ENCODE results near the gene DLGAP1. TPM values are rescaled to one million over a fixed set of nuclear protein-coding genes. Genes with fewer than 3 reads are reported as not detected.

The DLGAP1 gene
- total and polyA plus RNA-seq, 2 of the 13 experiments (the other 11 are each of a cell fraction or from before 2014, with no cell fraction given), result 0.01 TPM; not detected in 1

DNA sequence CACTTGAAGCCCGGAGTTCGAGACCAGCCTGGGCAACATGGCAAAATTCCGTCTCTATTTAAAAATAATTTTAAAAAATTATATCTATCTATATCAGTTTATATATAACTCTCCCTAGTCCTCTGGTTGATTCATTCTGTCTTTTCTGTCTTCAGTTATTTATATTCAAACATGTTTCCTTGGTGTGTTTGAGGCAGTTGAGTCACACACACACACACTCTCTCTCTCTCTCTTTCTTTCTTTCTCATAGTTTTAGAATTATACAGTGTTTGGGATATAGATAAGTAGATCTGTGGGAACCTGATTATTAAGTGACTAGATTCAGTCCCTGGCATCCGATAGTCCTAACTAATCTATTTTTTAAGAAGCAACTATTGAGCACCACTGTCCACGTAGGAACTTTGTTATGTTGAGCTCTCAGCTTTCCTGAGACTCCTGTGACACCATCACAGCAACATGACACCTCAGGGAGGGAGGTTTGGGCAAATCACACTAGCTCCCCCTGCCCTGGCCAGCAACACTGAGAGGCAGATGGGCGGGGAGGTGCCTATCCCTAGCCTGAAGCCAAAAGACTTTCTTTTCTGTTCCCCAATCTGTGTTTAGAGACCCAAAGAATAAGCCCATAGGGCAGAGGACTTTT lies 482.7 kb downstream of the DLGAP1 start:
- H3K27ac ChIP-seq (ENCODE audit: extremely low read length, insufficient read depth, low read length), result no peak overlapping the region
- WGBS (ENCODE audit: low lambda C conversion rate), result 11% methylated on average over 6 of the region's 6 CpGs
- no peaks in the 10 kb centered on the region for H3K9me3 ChIP-seq (ENCODE audit: low read length)
- no peak overlapping the region for H3K4me3 ChIP-seq (replicated peaks in 1 of 3; ENCODE audit: insufficient read depth in 1 of 3, low read depth in 2 of 3, low read length in 3 of 3)
- no peak for TF ChIP-seq ZNF331 (CRISPR knock-in tag; IDR thresholded peaks at IDR 0.05)
- CTCF ChIA-PET (ENCODE audit: low intra/inter-chr PET ratio, low total read pairs), result no interaction called here
- no peak overlapping the region for H2AFZ ChIP-seq (ENCODE audit: low read length)
- in situ Hi-C loops (cut with HindIII; ENCODE audit: extremely low pct_ligation_motif_present, low pct_unique_long_range_greater_than_20kb), result no loop called here
- no peaks in the 10 kb centered on the region for H3K4me1 ChIP-seq (ENCODE audit: insufficient read depth, low read length)
- H3K4me2 ChIP-seq (ENCODE audit: low read depth, low read length), result no peak overlapping the region
- DNase-seq (ENCODE audit: low spot score), result no peak
- H3K79me2 ChIP-seq (ENCODE audit: insufficient read depth, low read length), result no peaks in the 10 kb centered on the region
- H4K20me1 ChIP-seq (ENCODE audit: insufficient read depth, low read length), result no peaks in the 10 kb centered on the region
- no peak for FAIRE-seq
- no TSS peak for BruUV-seq (replicated peaks)
- POLR2A ChIA-PET, result no interaction called here
- no peaks in the 10 kb centered on the region for H3K36me3 ChIP-seq (replicated peaks in 1 of 2; ENCODE audit: control insufficient read depth in 1 of 2, insufficient read depth in 2 of 2, low read length in 2 of 2)
- no peak overlapping the region for H3K9ac ChIP-seq (ENCODE audit: insufficient read depth, low read depth, low read length)
- intact Hi-C loops (cut with micrococcal nuclease; ENCODE audit: unreplicated experiment), result no loop called here
- no peak for ATAC-seq
- no peaks in the 10 kb centered on the region for H3K27me3 ChIP-seq (ENCODE audit: control insufficient read depth in 1 of 2, insufficient read depth in 2 of 2, low read length in 2 of 2)

- Histone ChIP-seq H4K20me1 (ENCODE audit: insufficient read depth, low read length) (no peaks in the 10 kb centered on the region), H3K79me2 (ENCODE audit: insufficient read depth, low read length) (no peaks in the 10 kb centered on the region), H2AFZ (ENCODE audit: low read length) (no peak overlapping the region), H3K4me1 (ENCODE audit: insufficient read depth, low read length) (no peaks in the 10 kb centered on the region), H3K36me3 (replicated peaks in 1 of 2; ENCODE audit: control insufficient read depth in 1 of 2, insufficient read depth in 2 of 2, low read length in 2 of 2) (no peaks in the 10 kb centered on the region), H3K27me3 (ENCODE audit: control insufficient read depth in 1 of 2, insufficient read depth in 2 of 2, low read length in 2 of 2) (peaks cover 0 to 5% of the 10 kb centered on the region in 2 experiments; a peak in 1 of 5 replicates), H3K4me3 (replicated peaks in 1 of 3; ENCODE audit: insufficient read depth in 1 of 3, low read depth in 2 of 3, low read length in 3 of 3) (no peak overlapping the region), H3K4me2 (ENCODE audit: low read depth, low read length) (no peak overlapping the region), H3K9me3 (ENCODE audit: low read length) (no peaks in the 10 kb centered on the region), H3K27ac (ENCODE audit: extremely low read length, insufficient read depth, low read length) (no peak overlapping the region), H3K9ac (ENCODE audit: insufficient read depth, low read depth, low read length) (no peak overlapping the region)
- intact Hi-C loops (cut with micrococcal nuclease; ENCODE audit: unreplicated experiment), result no loop called here
- DNase-seq (ENCODE audit: low spot score), result no peak
- no TSS peak for BruUV-seq (replicated peaks)
- ATAC-seq, result peak; percentile 66
- TF ChIP-seq SKI (IDR thresholded peaks at IDR 0.05; ENCODE audit: partially characterized antibody) (peak; percentile 42), STAT5B (CRISPR knock-in tag; IDR thresholded peaks at IDR 0.05) (no peak)
- TF ChIP-seq, protein P1, sequence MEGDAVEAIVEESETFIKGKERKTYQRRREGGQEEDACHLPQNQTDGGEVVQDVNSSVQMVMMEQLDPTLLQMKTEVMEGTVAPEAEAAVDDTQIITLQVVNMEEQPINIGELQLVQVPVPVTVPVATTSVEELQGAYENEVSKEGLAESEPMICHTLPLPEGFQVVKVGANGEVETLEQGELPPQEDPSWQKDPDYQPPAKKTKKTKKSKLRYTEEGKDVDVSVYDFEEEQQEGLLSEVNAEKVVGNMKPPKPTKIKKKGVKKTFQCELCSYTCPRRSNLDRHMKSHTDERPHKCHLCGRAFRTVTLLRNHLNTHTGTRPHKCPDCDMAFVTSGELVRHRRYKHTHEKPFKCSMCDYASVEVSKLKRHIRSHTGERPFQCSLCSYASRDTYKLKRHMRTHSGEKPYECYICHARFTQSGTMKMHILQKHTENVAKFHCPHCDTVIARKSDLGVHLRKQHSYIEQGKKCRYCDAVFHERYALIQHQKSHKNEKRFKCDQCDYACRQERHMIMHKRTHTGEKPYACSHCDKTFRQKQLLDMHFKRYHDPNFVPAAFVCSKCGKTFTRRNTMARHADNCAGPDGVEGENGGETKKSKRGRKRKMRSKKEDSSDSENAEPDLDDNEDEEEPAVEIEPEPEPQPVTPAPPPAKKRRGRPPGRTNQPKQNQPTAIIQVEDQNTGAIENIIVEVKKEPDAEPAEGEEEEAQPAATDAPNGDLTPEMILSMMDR (CRISPR knock-in tag; IDR thresholded peaks at IDR 0.05), result peak; percentile 35; the same call in 1 of the 2 replicates
- peak; percentile 39 for FAIRE-seq
- in situ Hi-C loops (cut with HindIII; ENCODE audit: extremely low pct_ligation_motif_present, low pct_unique_long_range_greater_than_20kb), result no loop called here
- POLR2A ChIA-PET, result no interaction called here
- WGBS (ENCODE audit: low lambda C conversion rate), result 0% methylated on average over 2 of the region's 2 CpGs
- CTCF ChIA-PET (ENCODE audit: low intra/inter-chr PET ratio, low total read pairs), result no interaction called here
Measured at GRCh38 chr18:3970929-3971328, 484.2 kb downstream of the DLGAP1 start.

All from HepG2 (cell line).